ENCODE data around the gene FGR. TPM values are rescaled to one million over a fixed set of nuclear protein-coding genes. Genes with fewer than 3 reads are reported as not detected.

Gene FGR
- total RNA-seq, 4 donors from 2014 or later: 18.8 to 131 (median 77.6) TPM

DNA sequence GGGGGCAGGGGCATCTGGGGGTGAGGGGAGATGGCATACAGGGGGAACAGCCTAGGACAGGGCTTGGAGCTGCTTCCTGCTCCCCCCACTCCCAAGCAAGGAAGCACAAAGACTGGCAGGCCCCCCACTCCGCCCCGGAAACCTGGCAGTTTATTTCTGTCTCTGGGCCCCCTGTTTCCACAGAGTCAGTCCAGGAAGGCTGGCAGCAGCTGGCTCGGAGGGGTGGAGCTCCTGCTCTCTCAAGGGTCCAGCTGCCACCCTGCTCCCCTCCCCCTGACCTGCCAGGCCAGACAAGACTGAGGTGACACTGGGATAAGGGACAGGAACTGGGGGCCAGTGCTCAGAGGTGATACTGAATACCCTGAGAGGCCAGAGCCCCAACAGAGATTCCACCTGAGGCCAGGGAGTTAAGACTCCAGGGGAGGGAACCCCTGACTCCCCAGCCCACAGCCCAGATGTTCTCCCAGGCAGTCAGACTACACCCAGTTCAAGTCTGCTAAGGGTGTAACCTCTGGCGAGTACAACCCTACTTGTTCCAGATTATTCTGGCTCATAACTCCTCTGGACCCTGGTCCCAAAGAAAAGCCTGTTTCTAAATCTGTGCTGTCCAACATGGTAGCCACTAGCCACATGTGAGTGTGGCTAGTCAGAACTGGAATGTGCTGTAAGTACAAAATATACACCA is 57.3 kb downstream of the FGR start:
- TF ChIP-seq, protein P1, sequence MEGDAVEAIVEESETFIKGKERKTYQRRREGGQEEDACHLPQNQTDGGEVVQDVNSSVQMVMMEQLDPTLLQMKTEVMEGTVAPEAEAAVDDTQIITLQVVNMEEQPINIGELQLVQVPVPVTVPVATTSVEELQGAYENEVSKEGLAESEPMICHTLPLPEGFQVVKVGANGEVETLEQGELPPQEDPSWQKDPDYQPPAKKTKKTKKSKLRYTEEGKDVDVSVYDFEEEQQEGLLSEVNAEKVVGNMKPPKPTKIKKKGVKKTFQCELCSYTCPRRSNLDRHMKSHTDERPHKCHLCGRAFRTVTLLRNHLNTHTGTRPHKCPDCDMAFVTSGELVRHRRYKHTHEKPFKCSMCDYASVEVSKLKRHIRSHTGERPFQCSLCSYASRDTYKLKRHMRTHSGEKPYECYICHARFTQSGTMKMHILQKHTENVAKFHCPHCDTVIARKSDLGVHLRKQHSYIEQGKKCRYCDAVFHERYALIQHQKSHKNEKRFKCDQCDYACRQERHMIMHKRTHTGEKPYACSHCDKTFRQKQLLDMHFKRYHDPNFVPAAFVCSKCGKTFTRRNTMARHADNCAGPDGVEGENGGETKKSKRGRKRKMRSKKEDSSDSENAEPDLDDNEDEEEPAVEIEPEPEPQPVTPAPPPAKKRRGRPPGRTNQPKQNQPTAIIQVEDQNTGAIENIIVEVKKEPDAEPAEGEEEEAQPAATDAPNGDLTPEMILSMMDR (IDR thresholded peaks at IDR 0.05): no peak
- ATAC-seq (ENCODE audit: low FRiP score): no peak
- DNase-seq (ENCODE audit: low spot score): no peak

- DNase-seq (ENCODE audit: low spot score) (no peak), ATAC-seq (ENCODE audit: low FRiP score) (no peak)
- TF ChIP-seq, protein P1 (IDR thresholded peaks at IDR 0.05): no peak
Measured at GRCh38 chr1:27576806-27577227, 58.2 kb downstream of the FGR start.

- ATAC-seq (ENCODE audit: low FRiP score): peak; percentile 50
- DNase-seq (ENCODE audit: low spot score): no peak
- TF ChIP-seq, protein P1 (IDR thresholded peaks at IDR 0.05): no peak
Measured at GRCh38 chr1:27575840-27576331, 59.1 kb downstream of the FGR start.

DNA sequence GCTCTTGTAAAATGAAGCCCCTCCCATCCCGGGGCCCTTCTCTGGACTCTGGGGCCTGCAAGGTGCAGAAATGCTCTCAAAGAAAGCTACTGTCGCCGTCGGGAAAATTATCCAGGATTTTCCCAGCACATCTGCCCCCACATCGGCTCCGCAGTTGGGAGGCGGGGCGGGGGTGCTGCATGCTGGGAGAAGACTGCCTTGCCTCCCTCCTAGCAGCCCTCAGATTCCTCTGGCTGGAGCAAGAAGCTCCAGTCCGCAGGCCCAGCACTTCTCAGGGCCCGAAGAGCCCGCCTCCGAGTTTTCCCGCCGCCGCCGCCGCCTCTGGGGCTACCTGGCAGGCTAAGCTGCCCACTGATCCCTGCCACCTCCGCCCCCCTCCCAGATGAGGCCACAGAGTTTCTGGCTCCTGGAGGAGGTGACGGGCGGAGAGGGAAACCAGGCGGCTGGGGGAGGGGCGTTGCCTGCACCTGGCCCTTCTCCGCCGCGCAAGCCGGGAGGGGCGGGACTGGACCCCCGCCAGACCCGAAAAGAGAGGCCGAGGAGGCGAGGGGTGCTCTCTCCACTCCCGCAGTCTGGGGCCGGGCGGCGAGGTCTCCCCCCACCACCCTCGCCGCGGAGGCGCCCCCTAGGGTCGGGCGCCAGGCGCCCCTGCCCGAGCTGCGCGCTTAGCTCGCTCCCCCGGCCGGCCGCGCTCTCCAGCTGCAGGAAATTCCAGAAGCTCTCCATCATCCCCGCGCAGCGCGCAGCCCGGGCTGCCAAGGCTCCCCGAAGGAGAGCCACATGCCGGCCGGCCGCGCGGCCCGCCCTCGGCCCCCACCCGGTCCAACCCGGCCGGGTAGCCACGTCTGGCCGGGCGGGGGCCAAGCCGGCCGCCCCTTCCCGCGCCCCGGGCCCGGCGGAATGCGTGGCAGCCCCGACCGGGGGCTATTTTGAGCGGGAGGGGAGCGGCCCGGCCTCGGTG is 59.8 kb downstream of the FGR start:
- TF ChIP-seq, protein P1 (IDR thresholded peaks at IDR 0.05): no peak
- DNase-seq (ENCODE audit: low spot score) (no peak), ATAC-seq (ENCODE audit: low FRiP score) (peak; percentile 66)

DNA sequence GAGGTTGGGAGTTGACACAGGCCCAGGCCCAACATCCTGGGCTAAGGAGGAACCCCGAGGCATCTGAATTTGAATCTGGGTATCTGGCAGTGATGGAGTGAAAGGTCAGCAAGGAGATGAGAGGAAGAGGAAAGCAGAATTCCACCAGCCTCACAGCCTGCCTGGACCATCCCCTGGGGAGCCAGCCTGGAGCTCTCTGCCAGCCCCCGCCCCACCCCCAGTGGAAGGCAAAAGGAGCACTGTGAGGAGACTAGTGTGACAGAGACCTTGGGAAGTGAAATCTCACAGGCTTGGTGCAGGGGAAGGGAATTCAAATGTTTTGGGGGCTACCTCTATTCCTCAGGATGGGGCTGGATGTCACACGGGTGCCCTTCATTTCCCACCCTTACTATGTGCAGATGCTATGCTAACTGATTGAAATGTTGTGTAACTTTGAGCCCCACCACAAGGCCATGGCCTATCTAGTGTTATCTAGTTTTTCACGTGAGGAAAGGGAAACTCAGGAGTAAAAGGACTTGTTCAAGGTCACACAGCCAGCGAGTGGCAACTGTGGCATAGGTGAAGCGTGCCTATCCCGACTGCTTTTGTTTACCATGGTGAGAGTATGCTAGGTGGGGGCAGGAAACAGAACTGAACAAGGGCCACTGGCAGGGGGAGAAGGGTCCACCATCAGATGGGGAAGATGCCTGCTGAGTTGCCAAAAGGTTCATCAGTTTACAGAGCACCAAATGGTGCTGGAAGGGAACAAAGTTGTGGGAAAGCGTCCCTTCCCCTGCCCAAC is 60.8 kb downstream of the FGR start:
- TF ChIP-seq, protein P1 (IDR thresholded peaks at IDR 0.05): no peak
- no peak for ATAC-seq (ENCODE audit: low FRiP score)
- no peak for DNase-seq (ENCODE audit: low spot score)

DNA sequence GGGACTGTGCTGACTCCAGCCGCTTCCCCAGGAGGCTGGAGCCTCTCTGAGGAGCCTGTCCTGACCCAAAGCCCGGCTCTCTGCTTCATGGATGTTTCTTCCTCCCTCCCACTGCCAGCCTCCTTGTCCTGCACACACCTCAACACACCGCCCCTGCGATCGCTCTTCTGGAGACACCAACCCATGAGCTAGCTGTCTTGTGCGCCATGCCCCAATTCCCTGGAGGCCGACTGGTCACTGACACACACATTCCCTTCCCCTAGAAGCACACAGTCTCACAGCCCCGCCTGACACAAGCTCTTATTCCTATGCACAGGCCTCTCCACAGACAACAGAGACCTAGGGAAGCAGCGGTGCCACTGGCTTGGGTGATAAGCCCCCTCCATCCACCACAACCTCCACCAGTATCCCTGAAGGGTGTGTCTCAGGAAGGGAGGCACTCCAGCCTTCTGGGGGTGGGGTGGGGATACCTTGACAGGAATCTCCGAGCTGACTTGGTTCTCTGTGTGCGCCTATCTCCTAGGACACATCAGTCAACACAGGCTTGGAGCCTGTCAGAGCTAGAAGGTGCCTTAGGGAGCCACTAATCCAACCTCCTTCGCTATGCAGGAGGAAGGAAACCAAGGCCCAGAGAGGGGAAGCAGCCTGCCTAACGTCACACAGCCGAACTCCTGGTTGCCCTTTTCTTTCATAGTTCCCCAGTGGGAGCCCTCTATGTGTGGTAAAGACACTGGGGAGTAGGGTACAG is 62.1 kb downstream of the FGR start:
- ATAC-seq (ENCODE audit: low FRiP score): no peak
- DNase-seq (ENCODE audit: low spot score): no peak

More for the DNA sequence above, 62.1 kb downstream of the FGR start:
- TF ChIP-seq, protein P1 (IDR thresholded peaks at IDR 0.05): no peak
